HepG2 (cell line): ENCODE data around the gene NEK7. TPM values are rescaled to one million over a fixed set of nuclear protein-coding genes. Genes with fewer than 3 reads are reported as not detected.

Source experiments
- ATAC-seq: fragments of 200-7000 bp; cut with Tn5 transposase; 3 replicates; pipeline ENCODE4 v1.9.1; 2020; ENCODE audit warnings: mild to moderate bottlenecking, moderate library complexity
- BruUV-seq: library from RNA; stranded (reverse); fragments of 400-500 nt; replicated peaks from 2 replicates; lab custom pipeline; 2021; lab: Mats Ljungman, UMichigan
- CTCF ChIA-PET: fragments of 300-600 bp; formaldehyde crosslinking; extraction: SDS; loops from one replicate; lab custom pipeline; 2021; ENCODE audit warnings: low total read pairs, inconsistent platforms, low intra/inter-chr PET ratio; lab: Yijun Ruan, JAX
- POLR2A ChIA-PET: fragments of 350-600 bp; sonication (Branson Sonifier 250); formaldehyde crosslinking; loops from one replicate; lab custom pipeline; 2020; ENCODE audit warnings: antibody characterized with exemption, inconsistent platforms; lab: Yijun Ruan, JAX
- DNase-seq: peaks from one replicate; pipeline ENCODE4 v3.0.0-alpha.2; 2015; ENCODE audit warnings: low spot score
- FAIRE-seq: peaks from 3 replicates; lab custom pipeline; 2011; peaks lifted over from hg19 to GRCh38; lab: Jason Lieb, UNC
- H2AFZ ChIP-seq: one replicate; pipeline ENCODE4 v1.6.1; 2011; ENCODE audit warnings: low read length, inconsistent platforms
- H3K27ac ChIP-seq: fragments of 300-600 bp; 3 replicates; pipeline ENCODE4 v1.8.0; 2011; ENCODE audit warnings: mixed run types, mild to moderate bottlenecking, mixed read lengths, low read length, inconsistent platforms; ENCODE audit not compliant: insufficient read depth; ENCODE audit errors: extremely low read length
- H3K27me3 ChIP-seq, 2 experiments: fragments of 200-600 bp in 1 of 2; 2 replicates in 1 of 2; 3 replicates in 1 of 2; pipeline versions ENCODE4 v1.6.0 to v1.8.0; 2011; ENCODE audit warnings: low read length in 2 of 2, mild to moderate bottlenecking in 2 of 2, moderate library complexity in 2 of 2, inconsistent platforms in 1 of 2; ENCODE audit not compliant: insufficient read depth in 2 of 2, control insufficient read depth in 1 of 2
- H3K36me3 ChIP-seq, 2 experiments: fragments of 200-600 bp in 1 of 2; replicated peaks in 1 of 2; 2 replicates in 1 of 2; 3 replicates in 1 of 2; pipeline versions ENCODE4 v1.5.1 to v1.8.0; 2011; ENCODE audit warnings: low read length in 2 of 2, inconsistent platforms in 1 of 2; ENCODE audit not compliant: insufficient read depth in 2 of 2, control insufficient read depth in 1 of 2
- H3K4me1 ChIP-seq: 2 replicates; pipeline ENCODE4 v1.5.1; 2012; ENCODE audit warnings: low read length, inconsistent platforms; ENCODE audit not compliant: insufficient read depth
- H3K4me2 ChIP-seq: 2 replicates; pipeline ENCODE4 v1.6.0; 2011; ENCODE audit warnings: low read depth, low read length, inconsistent platforms
- H3K4me3 ChIP-seq, 3 experiments: fragments of 200-600 bp in 1 of 3; sonication (generic), shearing (Covaris generic) in 1 of 3; replicated peaks in 1 of 3; 2 replicates each; pipeline ENCODE4 v1.5.1; 2011 to 2016; ENCODE audit warnings: low read length in 3 of 3, inconsistent platforms in 2 of 3, low read depth in 2 of 3, mild to moderate bottlenecking in 2 of 3, control low read depth in 1 of 3, mixed read lengths in 1 of 3; ENCODE audit not compliant: insufficient read depth in 1 of 3
- H3K79me2 ChIP-seq: one replicate; pipeline ENCODE4 v1.6.1; 2011; ENCODE audit warnings: low read length, inconsistent platforms; ENCODE audit not compliant: insufficient read depth
- H3K9ac ChIP-seq: 2 replicates; pipeline ENCODE4 v1.6.0; 2011; ENCODE audit warnings: mild to moderate bottlenecking, low read depth, low read length, inconsistent platforms; ENCODE audit not compliant: insufficient read depth
- H3K9me3 ChIP-seq: 2 replicates; pipeline ENCODE4 v1.5.1; 2012; ENCODE audit warnings: mild to moderate bottlenecking, low read length
- H4K20me1 ChIP-seq: 2 replicates; pipeline ENCODE4 v1.6.0; 2011; ENCODE audit warnings: inconsistent platforms, mild to moderate bottlenecking, low read length, moderate library complexity; ENCODE audit not compliant: insufficient read depth
- ATF3 ChIP-seq: sonication (generic); formaldehyde crosslinking; IDR thresholded peaks from 2 replicates; pipeline ENCODE4 v1.4.0; 2020; ENCODE audit warnings: missing genetic modification reagents
- EHMT2 ChIP-seq: fragments of 200-600 bp; sonication (generic); IDR thresholded peaks from 2 replicates; pipeline ENCODE4 v1.7.0; 2017; ENCODE audit warnings: antibody characterized with exemption, low read depth, low read length, borderline replicate concordance
- EZH2 ChIP-seq: conservative IDR thresholded peaks from 2 replicates; pipeline ENCODE4 v1.6.1; 2012; ENCODE audit warnings: mild to moderate bottlenecking, low read depth, low read length, moderate library complexity
- GZF1 ChIP-seq: sonication (generic); formaldehyde crosslinking; IDR thresholded peaks from 2 replicates; pipeline ENCODE4 v1.5.1; 2020; ENCODE audit warnings: mild to moderate bottlenecking, missing genetic modification reagents
- KAT7 ChIP-seq: IDR thresholded peaks from 2 replicates; pipeline ENCODE4 v1.6.1; 2018; ENCODE audit warnings: borderline replicate concordance, missing compliant biosample characterization
- MIER2 ChIP-seq: IDR thresholded peaks from 2 replicates; pipeline ENCODE4 v1.6.1; 2016; ENCODE audit warnings: missing biosample characterization, missing genetic modification reagents
- TERF1 ChIP-seq: sonication (generic); formaldehyde crosslinking; IDR thresholded peaks from 2 replicates; pipeline ENCODE4 v1.8.0; 2022; ENCODE audit warnings: mild to moderate bottlenecking, missing genetic modification reagents, moderate library complexity
- ZBTB3 ChIP-seq: sonication (generic); formaldehyde crosslinking; IDR thresholded peaks from 2 replicates; pipeline ENCODE4 v1.4.0; 2020; ENCODE audit warnings: low read depth, mild to moderate bottlenecking, moderate library complexity, missing genetic modification reagents, borderline replicate concordance
- ZNF563 ChIP-seq: sonication (generic); formaldehyde crosslinking; IDR thresholded peaks from 2 replicates; pipeline ENCODE4 v1.8.0; 2022; ENCODE audit warnings: mild to moderate bottlenecking, moderate library complexity, missing genetic modification reagents
- ZNF572 ChIP-seq: sonication (generic); formaldehyde crosslinking; IDR thresholded peaks from 2 replicates; pipeline ENCODE4 v1.5.1; 2020; ENCODE audit warnings: mild to moderate bottlenecking, missing genetic modification reagents
- ZNF83 ChIP-seq: sonication (generic); formaldehyde crosslinking; IDR thresholded peaks from 2 replicates; pipeline ENCODE4 v1.4.0; 2020; ENCODE audit warnings: missing genetic modification reagents, mild to moderate bottlenecking, borderline replicate concordance
- in situ Hi-C: cut with HindIII; loops from 2 replicates; pipeline ENCODE4 v1.10.0; 2017; ENCODE audit warnings: low pct_unique_long_range_greater_than_20kb; ENCODE audit not compliant: extremely low pct_ligation_motif_present
- intact Hi-C: fragments of 100-400 bp; cut with micrococcal nuclease; formaldehyde crosslinking; loops from one replicate; pipeline ENCODE4 v1.10.0; 2022; ENCODE audit not compliant: unreplicated experiment
- polyA plus RNA-seq, 8 experiments: library from polyadenylated mRNA; depleted of rRNA in 3 of 8; stranded (reverse) in 7 of 8; unstranded in 1 of 8; fragments of >200 nt; fragmentation: Illumina TruSeq in 4 of 8; extraction: Trizol in 4 of 8; gene quantifications; 2 replicates each; pipeline versions ENCODE4 v1.2.1 to v1.2.3, GENCODE V29; 2011 to 2016; ENCODE audit warnings: low read depth in 4 of 8, missing spikeins in 1 of 8, mixed read lengths in 1 of 8; ENCODE audit not compliant: insufficient read depth in 1 of 8
- total RNA-seq, 5 experiments: library from RNA; depleted of rRNA; stranded (reverse); fragments of >200 nt; fragmentation: Illumina TruSeq; extraction: Trizol; gene quantifications; 2 replicates each; pipeline ENCODE4 v1.2.3, GENCODE V29; 2016; ENCODE audit warnings: low read depth in 1 of 5
- TF ChIP-seq, protein P1 (sequence below): sonication (generic); formaldehyde crosslinking; IDR thresholded peaks from 2 replicates; pipeline ENCODE4 v1.4.0; 2020; ENCODE audit warnings: missing genetic modification reagents
- TF ChIP-seq, protein P2 (sequence below): sonication (generic); formaldehyde crosslinking; IDR thresholded peaks from 2 replicates; pipeline ENCODE4 v1.8.0; 2022; ENCODE audit warnings: missing genetic modification reagents, mild to moderate bottlenecking, moderate library complexity, borderline replicate concordance
- TF ChIP-seq, protein P3 (sequence below): sonication (generic); formaldehyde crosslinking; IDR thresholded peaks from 2 replicates; pipeline ENCODE4 v1.4.0; 2020; ENCODE audit warnings: missing genetic modification reagents, mild to moderate bottlenecking, borderline replicate concordance

Gene NEK7
- total and polyA plus RNA-seq, 2 of the 13 experiments (the other 11 are each of a cell fraction or from before 2014, with no cell fraction given) = 18.1 to 19.2 TPM

DNA sequence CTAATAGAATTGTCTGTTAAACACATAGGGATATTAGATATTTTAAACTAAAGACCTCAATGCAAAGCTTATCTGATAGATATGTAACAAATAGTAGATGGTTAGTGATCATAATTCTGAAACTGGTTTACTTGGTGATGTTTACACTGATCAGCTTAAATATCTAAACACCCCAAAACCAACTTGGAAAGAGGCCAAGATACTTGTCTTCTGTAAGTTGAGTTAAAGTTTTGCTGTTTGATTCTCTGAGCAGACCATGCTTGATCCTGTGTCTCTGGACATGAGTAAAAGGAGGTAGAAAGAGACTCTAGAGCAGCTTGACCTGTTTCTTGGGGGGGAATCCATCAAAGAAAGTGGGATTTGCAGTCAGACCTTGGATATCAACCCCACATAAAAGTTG lies 107.5 kb downstream of the NEK7 start:
- no TSS peak for BruUV-seq
- H3K79me2 ChIP-seq = no peaks in the 10 kb centered on the region
- no peak for FAIRE-seq
- ChIA-PET CTCF (no interaction called here), POLR2A (no interaction called here)
- H3K9ac ChIP-seq = no peak overlapping the region
- intact Hi-C loops (no loop called here), in situ Hi-C loops (no loop called here)
- H2AFZ ChIP-seq = no peak overlapping the region
- no peaks in the 10 kb centered on the region for H3K9me3 ChIP-seq
- no peaks in the 10 kb centered on the region for H3K27me3 ChIP-seq
- peaks cover 1 to 4% of the 10 kb centered on the region in 2 experiments; a peak in 2 of 5 replicates for H3K36me3 ChIP-seq
- TF ChIP-seq ZNF572 (no peak), ATF3 (CRISPR knock-in tag) (no peak), ZBTB3 (CRISPR knock-in tag) (no peak), GZF1 (no peak), MIER2 (CRISPR knock-in tag) (no peak), EZH2 (no peak), ZNF83 (CRISPR knock-in tag) (no peak), TERF1 (no peak), ZNF563 (CRISPR knock-in tag) (no peak), KAT7 (CRISPR knock-in tag) (no peak), EHMT2 (no peak)
- TF ChIP-seq, protein P1, sequence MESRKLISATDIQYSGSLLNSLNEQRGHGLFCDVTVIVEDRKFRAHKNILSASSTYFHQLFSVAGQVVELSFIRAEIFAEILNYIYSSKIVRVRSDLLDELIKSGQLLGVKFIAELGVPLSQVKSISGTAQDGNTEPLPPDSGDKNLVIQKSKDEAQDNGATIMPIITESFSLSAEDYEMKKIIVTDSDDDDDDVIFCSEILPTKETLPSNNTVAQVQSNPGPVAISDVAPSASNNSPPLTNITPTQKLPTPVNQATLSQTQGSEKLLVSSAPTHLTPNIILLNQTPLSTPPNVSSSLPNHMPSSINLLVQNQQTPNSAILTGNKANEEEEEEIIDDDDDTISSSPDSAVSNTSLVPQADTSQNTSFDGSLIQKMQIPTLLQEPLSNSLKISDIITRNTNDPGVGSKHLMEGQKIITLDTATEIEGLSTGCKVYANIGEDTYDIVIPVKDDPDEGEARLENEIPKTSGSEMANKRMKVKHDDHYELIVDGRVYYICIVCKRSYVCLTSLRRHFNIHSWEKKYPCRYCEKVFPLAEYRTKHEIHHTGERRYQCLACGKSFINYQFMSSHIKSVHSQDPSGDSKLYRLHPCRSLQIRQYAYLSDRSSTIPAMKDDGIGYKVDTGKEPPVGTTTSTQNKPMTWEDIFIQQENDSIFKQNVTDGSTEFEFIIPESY (CRISPR knock-in tag) = no peak
- TF ChIP-seq, protein P2, sequence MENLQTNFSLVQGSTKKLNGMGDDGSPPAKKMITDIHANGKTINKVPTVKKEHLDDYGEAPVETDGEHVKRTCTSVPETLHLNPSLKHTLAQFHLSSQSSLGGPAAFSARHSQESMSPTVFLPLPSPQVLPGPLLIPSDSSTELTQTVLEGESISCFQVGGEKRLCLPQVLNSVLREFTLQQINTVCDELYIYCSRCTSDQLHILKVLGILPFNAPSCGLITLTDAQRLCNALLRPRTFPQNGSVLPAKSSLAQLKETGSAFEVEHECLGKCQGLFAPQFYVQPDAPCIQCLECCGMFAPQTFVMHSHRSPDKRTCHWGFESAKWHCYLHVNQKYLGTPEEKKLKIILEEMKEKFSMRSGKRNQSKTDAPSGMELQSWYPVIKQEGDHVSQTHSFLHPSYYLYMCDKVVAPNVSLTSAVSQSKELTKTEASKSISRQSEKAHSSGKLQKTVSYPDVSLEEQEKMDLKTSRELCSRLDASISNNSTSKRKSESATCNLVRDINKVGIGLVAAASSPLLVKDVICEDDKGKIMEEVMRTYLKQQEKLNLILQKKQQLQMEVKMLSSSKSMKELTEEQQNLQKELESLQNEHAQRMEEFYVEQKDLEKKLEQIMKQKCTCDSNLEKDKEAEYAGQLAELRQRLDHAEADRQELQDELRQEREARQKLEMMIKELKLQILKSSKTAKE (CRISPR knock-in tag) = no peak
- TF ChIP-seq, protein P3, sequence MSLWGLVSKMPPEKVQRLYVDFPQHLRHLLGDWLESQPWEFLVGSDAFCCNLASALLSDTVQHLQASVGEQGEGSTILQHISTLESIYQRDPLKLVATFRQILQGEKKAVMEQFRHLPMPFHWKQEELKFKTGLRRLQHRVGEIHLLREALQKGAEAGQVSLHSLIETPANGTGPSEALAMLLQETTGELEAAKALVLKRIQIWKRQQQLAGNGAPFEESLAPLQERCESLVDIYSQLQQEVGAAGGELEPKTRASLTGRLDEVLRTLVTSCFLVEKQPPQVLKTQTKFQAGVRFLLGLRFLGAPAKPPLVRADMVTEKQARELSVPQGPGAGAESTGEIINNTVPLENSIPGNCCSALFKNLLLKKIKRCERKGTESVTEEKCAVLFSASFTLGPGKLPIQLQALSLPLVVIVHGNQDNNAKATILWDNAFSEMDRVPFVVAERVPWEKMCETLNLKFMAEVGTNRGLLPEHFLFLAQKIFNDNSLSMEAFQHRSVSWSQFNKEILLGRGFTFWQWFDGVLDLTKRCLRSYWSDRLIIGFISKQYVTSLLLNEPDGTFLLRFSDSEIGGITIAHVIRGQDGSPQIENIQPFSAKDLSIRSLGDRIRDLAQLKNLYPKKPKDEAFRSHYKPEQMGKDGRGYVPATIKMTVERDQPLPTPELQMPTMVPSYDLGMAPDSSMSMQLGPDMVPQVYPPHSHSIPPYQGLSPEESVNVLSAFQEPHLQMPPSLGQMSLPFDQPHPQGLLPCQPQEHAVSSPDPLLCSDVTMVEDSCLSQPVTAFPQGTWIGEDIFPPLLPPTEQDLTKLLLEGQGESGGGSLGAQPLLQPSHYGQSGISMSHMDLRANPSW (CRISPR knock-in tag) = no peak
- H3K4me1 ChIP-seq = no peaks in the 10 kb centered on the region
- H3K4me3 ChIP-seq = no peak overlapping the region
- no peak for ATAC-seq
- H3K27ac ChIP-seq = no peak overlapping the region
- no peaks in the 10 kb centered on the region for H4K20me1 ChIP-seq
- H3K4me2 ChIP-seq = no peak overlapping the region
- DNase-seq = no peak
